CD4-positive, alpha-beta T cell (primary cell): ENCODE results near the gene IGSF8. TPM values are rescaled to one million over a fixed set of nuclear protein-coding genes. Genes with fewer than 3 reads are reported as not detected.

Source experiments
- ATAC-seq: fragments of 200-7000 bp; cut with Tn5 transposase; one replicate; pipeline ENCODE4 v1.10.0; 2022; ENCODE audit warnings: mild to moderate bottlenecking; ENCODE audit not compliant: poor library complexity
- CTCF ChIA-PET: fragments of 350-600 bp; sonication (Branson Sonifier 250); formaldehyde crosslinking; loops from one replicate; lab custom pipeline; 2021; ENCODE audit warnings: antibody characterized with exemption, inconsistent platforms; lab: Charles Lee
- POLR2A ChIA-PET: fragments of 350-600 bp; sonication (Branson Sonifier 250); formaldehyde crosslinking; loops from one replicate; lab custom pipeline; 2021; ENCODE audit warnings: antibody characterized with exemption, inconsistent platforms; lab: Charles Lee
- DNase-seq, 14 experiments: peaks; one replicate each; pipeline ENCODE4 v3.0.0-alpha.2; 2013 to 2020; ENCODE audit warnings: mixed read lengths in 2 of 14
- H3K27ac ChIP-seq, 2 donors: one replicate each; pipeline versions ENCODE4 v1.5.1 to v1.7.0; 2013; ENCODE audit warnings: low read length in 2 of 2, low read depth in 1 of 2, mild to moderate bottlenecking in 1 of 2
- H3K27me3 ChIP-seq, 2 experiments: 1 replicate in 1 of 2; 2 replicates in 1 of 2; pipeline versions ENCODE4 v1.6.1 to v1.7.0; 2013; ENCODE audit warnings: low read length in 2 of 2, control low read depth in 1 of 2, mild to moderate bottlenecking in 1 of 2, moderate library complexity in 1 of 2; ENCODE audit not compliant: insufficient read depth in 2 of 2, control insufficient read depth in 1 of 2
- H3K36me3 ChIP-seq: one replicate; pipeline ENCODE4 v1.6.1; 2013; ENCODE audit warnings: low read length, control low read depth; ENCODE audit not compliant: insufficient read depth
- H3K4me1 ChIP-seq: one replicate; pipeline ENCODE4 v1.6.1; 2013; ENCODE audit warnings: low read length, control low read depth; ENCODE audit not compliant: insufficient read depth
- H3K4me3 ChIP-seq: one replicate; pipeline ENCODE4 v1.5.1; 2013; ENCODE audit warnings: mild to moderate bottlenecking, low read length, moderate library complexity
- H3K9me3 ChIP-seq, 2 experiments: 1 replicate in 1 of 2; 2 replicates in 1 of 2; pipeline versions ENCODE4 v1.6.1 to v1.7.0; 2013; ENCODE audit warnings: low read length in 2 of 2, mild to moderate bottlenecking in 2 of 2, control low read depth in 1 of 2, moderate library complexity in 1 of 2; ENCODE audit not compliant: control insufficient read depth in 1 of 2, insufficient read depth in 1 of 2
- H3K27ac Mint-ChIP-seq: one replicate; pipeline ENCODE4 v1.8.0; 2020; ENCODE audit warnings: mixed read lengths
- H3K27me3 Mint-ChIP-seq: one replicate; pipeline ENCODE4 v1.8.0; 2021; ENCODE audit warnings: mixed read lengths
- H3K36me3 Mint-ChIP-seq: one replicate; pipeline ENCODE4 v1.8.0; 2021; ENCODE audit warnings: low read depth, mixed read lengths
- H3K4me1 Mint-ChIP-seq: one replicate; pipeline ENCODE4 v1.8.0; 2021; ENCODE audit warnings: low read depth, mixed read lengths
- H3K4me3 Mint-ChIP-seq: one replicate; pipeline ENCODE4 v1.8.0; 2020; ENCODE audit warnings: mild to moderate bottlenecking, mixed read lengths
- H3K9me3 Mint-ChIP-seq: one replicate; pipeline ENCODE4 v1.8.0; 2020; ENCODE audit warnings: mixed read lengths
- intact Hi-C, 2 experiments: fragments of 100-400 bp; cut with DNase I in 1 of 2; cut with micrococcal nuclease in 1 of 2; formaldehyde crosslinking; loops; one replicate each; pipeline versions ENCODE4 v1.15.1 to v1.9.0; 2023 to 2025; cut with DNase I, micrococcal nuclease
- total RNA-seq, 174 experiments: library from RNA in 2 of 174; stranded (reverse) in 2 of 174; gene quantifications; one replicate each; pipeline ENCODE4 v1.2.3 and lab custom pipeline; 2021 to 2026
- TF ChIP-seq, protein P1 (sequence below): fragments of 200-600 bp; IDR thresholded peaks from one replicate; pipeline ENCODE4 v1.8.0; 2022; ENCODE audit warnings: antibody characterized with exemption, mild to moderate bottlenecking

The IGSF8 gene
- total RNA-seq, 2 experiments from 2014 or later: 33.1 to 33.7 TPM

- Mint-ChIP-seq H3K4me1 (no peaks in the 10 kb centered on the region), H3K36me3 (no peaks in the 10 kb centered on the region), H3K4me3 (no peak overlapping the region), H3K27me3 (peaks cover 18% of the 10 kb centered on the region), H3K27ac (no peak overlapping the region), H3K9me3 (no peaks in the 10 kb centered on the region)
- DNase-seq (no peak), ATAC-seq (no peak)
- H3K9me3 ChIP-seq: no peaks in the 10 kb centered on the region
- no peak overlapping the region for H3K27ac ChIP-seq
- TF ChIP-seq, protein P1, sequence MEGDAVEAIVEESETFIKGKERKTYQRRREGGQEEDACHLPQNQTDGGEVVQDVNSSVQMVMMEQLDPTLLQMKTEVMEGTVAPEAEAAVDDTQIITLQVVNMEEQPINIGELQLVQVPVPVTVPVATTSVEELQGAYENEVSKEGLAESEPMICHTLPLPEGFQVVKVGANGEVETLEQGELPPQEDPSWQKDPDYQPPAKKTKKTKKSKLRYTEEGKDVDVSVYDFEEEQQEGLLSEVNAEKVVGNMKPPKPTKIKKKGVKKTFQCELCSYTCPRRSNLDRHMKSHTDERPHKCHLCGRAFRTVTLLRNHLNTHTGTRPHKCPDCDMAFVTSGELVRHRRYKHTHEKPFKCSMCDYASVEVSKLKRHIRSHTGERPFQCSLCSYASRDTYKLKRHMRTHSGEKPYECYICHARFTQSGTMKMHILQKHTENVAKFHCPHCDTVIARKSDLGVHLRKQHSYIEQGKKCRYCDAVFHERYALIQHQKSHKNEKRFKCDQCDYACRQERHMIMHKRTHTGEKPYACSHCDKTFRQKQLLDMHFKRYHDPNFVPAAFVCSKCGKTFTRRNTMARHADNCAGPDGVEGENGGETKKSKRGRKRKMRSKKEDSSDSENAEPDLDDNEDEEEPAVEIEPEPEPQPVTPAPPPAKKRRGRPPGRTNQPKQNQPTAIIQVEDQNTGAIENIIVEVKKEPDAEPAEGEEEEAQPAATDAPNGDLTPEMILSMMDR: no peak
- ChIA-PET POLR2A (no interaction called here), CTCF (no interaction called here)
- no peak overlapping the region for H3K4me3 ChIP-seq
- H3K27me3 ChIP-seq: peaks cover 7 to 17% of the 10 kb centered on the region in 2 experiments
- H3K4me1 ChIP-seq: no peaks in the 10 kb centered on the region
- intact Hi-C loops: no loop called here
- no peaks in the 10 kb centered on the region for H3K36me3 ChIP-seq
Measured at GRCh38 chr1:160117709-160118183, 19.3 kb upstream of the IGSF8 start.

- Mint-ChIP-seq H3K4me1 (no peaks in the 10 kb centered on the region), H3K27me3 (peaks cover 18% of the 10 kb centered on the region), H3K36me3 (no peaks in the 10 kb centered on the region), H3K9me3 (no peaks in the 10 kb centered on the region), H3K4me3 (no peak overlapping the region), H3K27ac (no peak overlapping the region)
- H3K4me1 ChIP-seq: no peaks in the 10 kb centered on the region
- no peak overlapping the region for H3K27ac ChIP-seq
- CTCF ChIA-PET: no interaction called here
- peaks cover 7 to 19% of the 10 kb centered on the region in 2 experiments for H3K27me3 ChIP-seq
- intact Hi-C loops: no loop called here
- TF ChIP-seq, protein P1: no peak
- H3K36me3 ChIP-seq: no peaks in the 10 kb centered on the region
- no peak overlapping the region for H3K4me3 ChIP-seq
- POLR2A ChIA-PET: no interaction called here
- ATAC-seq (no peak), DNase-seq (no peak)
- H3K9me3 ChIP-seq: no peaks in the 10 kb centered on the region
Measured at GRCh38 chr1:160117300-160117699, 18.9 kb upstream of the IGSF8 start.

- peaks cover 7 to 21% of the 10 kb centered on the region in 2 experiments for H3K27me3 ChIP-seq
- H3K4me1 ChIP-seq: no peaks in the 10 kb centered on the region
- peaks cover 18% of the 10 kb centered on the region for H3K27me3 Mint-ChIP-seq
- DNase-seq: no peak
- no peaks in the 10 kb centered on the region for H3K9me3 ChIP-seq
- H3K4me3 Mint-ChIP-seq: no peak overlapping the region
- H3K9me3 Mint-ChIP-seq: no peaks in the 10 kb centered on the region
- H3K36me3 ChIP-seq: no peaks in the 10 kb centered on the region
- TF ChIP-seq, protein P1: no peak
- no peaks in the 10 kb centered on the region for H3K4me1 Mint-ChIP-seq
- CTCF ChIA-PET: no interaction called here
- intact Hi-C loops: no loop called here
- no peak overlapping the region for H3K27ac ChIP-seq
- POLR2A ChIA-PET: no interaction called here
- H3K27ac Mint-ChIP-seq: no peak overlapping the region
- ATAC-seq: no peak
- no peaks in the 10 kb centered on the region for H3K36me3 Mint-ChIP-seq
- H3K4me3 ChIP-seq: no peak overlapping the region
Measured at GRCh38 chr1:160116283-160117147, 18.1 kb upstream of the IGSF8 start.
